Epithelial cell of esophagus (primary cell): Measurements from ENCODE around the gene TENM4.

ENCODE experiments used
- DNase-seq: peaks from one replicate; pipeline ENCODE4 v3.0.0; 2010; ENCODE audit warnings: low read depth
- H3K4me3 ChIP-seq: 2 replicates; pipeline ENCODE4 v1.5.1; 2011; ENCODE audit warnings: mild to moderate bottlenecking, low read length, control low read depth
- CTCF ChIP-seq: IDR thresholded peaks from 2 replicates; pipeline ENCODE4 v1.5.1; 2011; ENCODE audit warnings: low read depth, mild to moderate bottlenecking, low read length, control low read depth, inconsistent platforms; ENCODE audit not compliant: insufficient read depth; ENCODE audit errors: missing control alignments

The TENM4 gene

DNA sequence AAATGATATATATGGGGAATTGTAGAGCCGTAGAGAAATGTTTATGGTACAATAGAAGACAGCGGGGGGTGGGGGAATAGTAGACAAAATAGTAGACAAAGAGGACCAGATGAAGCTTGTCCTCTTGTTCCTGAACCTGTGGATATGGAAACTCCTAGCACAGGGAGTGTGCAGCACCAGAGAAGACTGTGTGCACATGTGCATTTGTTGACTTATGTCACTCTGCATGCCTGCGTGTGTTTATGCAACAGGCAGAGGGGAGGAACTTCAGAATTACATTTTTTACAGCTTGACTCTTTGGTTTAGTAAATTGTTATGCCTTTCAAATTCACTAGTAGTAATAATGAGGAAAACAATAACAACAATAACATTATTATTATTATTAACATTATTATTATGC, 36.0 kb downstream of the TENM4 start:
- no peak for DNase-seq
- H3K4me3 ChIP-seq: no peak overlapping the region
- no peak for TF ChIP-seq CTCF

GRCh38 chr11:79404325-79404724, 36.5 kb downstream of the TENM4 start:
- TF ChIP-seq CTCF: no peak
- peak; percentile 64 for DNase-seq
- H3K4me3 ChIP-seq: no peak overlapping the region

GRCh38 chr11:79403839-79404238, 37.0 kb downstream of the TENM4 start:
- DNase-seq: no peak
- no peak overlapping the region for H3K4me3 ChIP-seq
- no peak for TF ChIP-seq CTCF

GRCh38 chr11:79402912-79403311, 37.9 kb downstream of the TENM4 start:
- TF ChIP-seq CTCF: no peak
- no peak for DNase-seq
- no peak overlapping the region for H3K4me3 ChIP-seq

GRCh38 chr11:79400717-79401330, 40.0 kb downstream of the TENM4 start:
- DNase-seq: peak; percentile 70
- peak; percentile 90 for TF ChIP-seq CTCF
- no peak overlapping the region for H3K4me3 ChIP-seq

GRCh38 chr11:79400206-79400605, 40.6 kb downstream of the TENM4 start:
- no peak for TF ChIP-seq CTCF
- H3K4me3 ChIP-seq: no peak overlapping the region
- no peak for DNase-seq

GRCh38 chr11:79397252-79397651, 43.6 kb downstream of the TENM4 start:
- H3K4me3 ChIP-seq: no peak overlapping the region
- peak; percentile 25 for DNase-seq
- TF ChIP-seq CTCF: no peak
